CD14-positive monocyte (primary cell): ENCODE results near the gene UBASH3B. TPM values are rescaled to one million over a fixed set of nuclear protein-coding genes. Genes with fewer than 3 reads are reported as not detected.

ENCODE experiments used
- DNase-seq, 3 donors: peaks; one replicate each; pipeline ENCODE4 v3.0.0-alpha.2; 2011 to 2022
- H2AFZ ChIP-seq: 2 replicates; pipeline ENCODE4 v1.6.0; 2012; ENCODE audit warnings: mild to moderate bottlenecking, low read depth, low read length, inconsistent platforms; ENCODE audit not compliant: insufficient read depth, poor library complexity, severe bottlenecking
- H3K27ac ChIP-seq, 2 donors: 1 replicate in 1 of 2; 2 replicates in 1 of 2; pipeline ENCODE4 v1.5.1; 2012 to 2013; ENCODE audit warnings: low read length in 2 of 2, control low read depth in 1 of 2, inconsistent platforms in 1 of 2, low read depth in 1 of 2, mild to moderate bottlenecking in 1 of 2
- H3K27me3 ChIP-seq, 2 donors: one replicate each; pipeline versions ENCODE4 v1.6.0 to v1.6.1; 2011 to 2013; ENCODE audit warnings: low read length in 2 of 2; ENCODE audit not compliant: control insufficient read depth in 2 of 2, insufficient read depth in 2 of 2
- H3K36me3 ChIP-seq, 2 donors: replicated peaks in 1 of 2; 1 replicate in 1 of 2; 2 replicates in 1 of 2; pipeline versions ENCODE4 v1.5.1 to v1.6.1; 2012 to 2013; ENCODE audit warnings: low read length in 2 of 2, control low read depth in 1 of 2, inconsistent platforms in 1 of 2, mild to moderate bottlenecking in 1 of 2; ENCODE audit not compliant: insufficient read depth in 2 of 2, control insufficient read depth in 1 of 2
- H3K4me1 ChIP-seq, 2 donors: 1 replicate in 1 of 2; 2 replicates in 1 of 2; pipeline versions ENCODE4 v1.5.1 to v1.6.1; 2012 to 2013; ENCODE audit warnings: low read length in 2 of 2, control low read depth in 1 of 2, inconsistent platforms in 1 of 2, mild to moderate bottlenecking in 1 of 2, moderate library complexity in 1 of 2; ENCODE audit not compliant: insufficient read depth in 2 of 2, control insufficient read depth in 1 of 2
- H3K4me2 ChIP-seq: replicated peaks from 2 replicates; pipeline ENCODE3; 2012; ENCODE audit warnings: low read length, moderate library complexity, mild to moderate bottlenecking; ENCODE audit not compliant: poor library complexity, severe bottlenecking; ENCODE audit errors: extremely low read depth
- H3K4me3 ChIP-seq, 3 experiments: fragments of 200-600 bp in 1 of 3; sonication (generic) in 1 of 3; replicated peaks in 1 of 3; 1 replicate in 2 of 3; 2 replicates in 1 of 3; pipeline ENCODE4 v1.5.1; 2011 to 2013; ENCODE audit warnings: low read length in 3 of 3, mild to moderate bottlenecking in 3 of 3, control low read depth in 2 of 3, low read depth in 2 of 3, inconsistent platforms in 1 of 3, moderate library complexity in 1 of 3
- H3K79me2 ChIP-seq: 2 replicates; pipeline ENCODE4 v1.6.0; 2012; ENCODE audit warnings: mild to moderate bottlenecking, control low read depth, inconsistent platforms, low read length, moderate library complexity; ENCODE audit not compliant: insufficient read depth
- H3K9ac ChIP-seq: 2 replicates; pipeline ENCODE4 v1.6.0; 2017; ENCODE audit warnings: low read length, mild to moderate bottlenecking; ENCODE audit not compliant: insufficient read depth, poor library complexity, severe bottlenecking
- H3K9me3 ChIP-seq, 2 donors: replicated peaks in 1 of 2; 1 replicate in 1 of 2; 2 replicates in 1 of 2; pipeline versions ENCODE4 v1.5.1 to v1.6.1; 2012 to 2013; ENCODE audit warnings: low read length in 2 of 2, control low read depth in 1 of 2; ENCODE audit not compliant: control insufficient read depth in 1 of 2, insufficient read depth in 1 of 2
- H4K20me1 ChIP-seq: 2 replicates; pipeline ENCODE4 v1.6.0; 2012; ENCODE audit warnings: mild to moderate bottlenecking, low read length, control low read depth, moderate library complexity; ENCODE audit not compliant: insufficient read depth
- H3K27ac Mint-ChIP-seq, 7 donors: one replicate each; pipeline ENCODE4 v1.8.0; 2020; ENCODE audit warnings: mild to moderate bottlenecking in 7 of 7, mixed read lengths in 7 of 7, moderate library complexity in 6 of 7, inconsistent platforms in 2 of 7
- H3K27me3 Mint-ChIP-seq, 3 donors: one replicate each; pipeline ENCODE4 v1.8.0; 2021 to 2022; ENCODE audit warnings: low read depth in 3 of 3, mild to moderate bottlenecking in 3 of 3, mixed read lengths in 3 of 3, moderate library complexity in 3 of 3, inconsistent platforms in 1 of 3
- H3K36me3 Mint-ChIP-seq, 2 donors: one replicate each; pipeline ENCODE4 v1.8.0; 2020; ENCODE audit warnings: mixed read lengths in 2 of 2, inconsistent platforms in 1 of 2, mild to moderate bottlenecking in 1 of 2
- H3K4me1 Mint-ChIP-seq: one replicate; pipeline ENCODE4 v1.8.0; 2020; ENCODE audit warnings: mild to moderate bottlenecking, mixed read lengths
- H3K4me3 Mint-ChIP-seq, 2 donors: one replicate each; pipeline ENCODE4 v1.8.0; 2020; ENCODE audit warnings: mild to moderate bottlenecking in 2 of 2, mixed read lengths in 2 of 2, moderate library complexity in 1 of 2
- H3K9me3 Mint-ChIP-seq, 7 donors: one replicate each; pipeline ENCODE4 v1.8.0; 2020 to 2022; ENCODE audit warnings: mixed read lengths in 7 of 7, mild to moderate bottlenecking in 6 of 7, moderate library complexity in 6 of 7, inconsistent platforms in 2 of 7
- CTCF ChIP-seq: fragments of 200-600 bp; IDR thresholded peaks from one replicate; pipeline ENCODE4 v1.8.0; 2022; ENCODE audit warnings: antibody characterized with exemption, mild to moderate bottlenecking
- WGBS: methylation state at CpG from one replicate; pipeline ENCODE4 v1.1.5; 2013; ENCODE audit warnings: missing lambda C conversion rate; ENCODE audit not compliant: insufficient coverage; 5-methylcytosine and 5-hydroxymethylcytosine counted together
- intact Hi-C, 2 donors: fragments of 100-400 bp; cut with micrococcal nuclease; formaldehyde crosslinking; loops; one replicate each; pipeline versions ENCODE4 v1.15.0 to v1.15.1; 2023
- polyA plus RNA-seq, 3 donors: library from polyadenylated mRNA; depleted of rRNA in 1 of 3; unstranded in 2 of 3; stranded (reverse) in 1 of 3; fragments of 300-500 nt in 2 of 3; fragments of >200 nt in 1 of 3; fragmentation: Illumina TruSeq in 2 of 3; gene quantifications; 1 replicate in 2 of 3; 2 replicates in 1 of 3; pipeline ENCODE4 v1.2.3, GENCODE V29; 2012 to 2021

UBASH3B gene
- polyA plus RNA-seq, 3 donors = 3.3 to 13.5 (median 7.1) TPM

- H3K4me2 ChIP-seq = no peak overlapping the region
- H3K27me3 ChIP-seq = no peaks in the 10 kb centered on the region
- Mint-ChIP-seq H3K9me3 (no peaks in the 10 kb centered on the region), H3K36me3 (peaks cover 54 to 71% of the 10 kb centered on the region in 2 donors), H3K4me3 (no peak overlapping the region), H3K27me3 (no peaks in the 10 kb centered on the region), H3K4me1 (peaks cover 10% of the 10 kb centered on the region), H3K27ac (peak overlapping the region in 1 of 7 donors; percentile 12)
- H3K4me3 ChIP-seq = no peak overlapping the region
- H3K79me2 ChIP-seq = no peaks in the 10 kb centered on the region
- DNase-seq = no peak
- H4K20me1 ChIP-seq = no peaks in the 10 kb centered on the region
- intact Hi-C loops = no loop called here
- WGBS = no CpG with 5 or more reads among the region's 3 CpGs
- no peak overlapping the region for H3K9ac ChIP-seq
- no peak overlapping the region for H3K27ac ChIP-seq
- H3K4me1 ChIP-seq = peaks cover 0 to 8% of the 10 kb centered on the region in 2 donors
- H3K36me3 ChIP-seq = peaks cover 39 to 69% of the 10 kb centered on the region in 2 donors
- no peaks in the 10 kb centered on the region for H3K9me3 ChIP-seq
- H2AFZ ChIP-seq = no peak overlapping the region
- no peak for TF ChIP-seq CTCF
Measured at GRCh38 chr11:122809866-122810265, 154.3 kb downstream of the UBASH3B start.

GRCh38 chr11:122811721-122812120 is 156.2 kb downstream of the UBASH3B start:
- Mint-ChIP-seq H3K4me3 (no peak overlapping the region), H3K4me1 (peaks cover 10% of the 10 kb centered on the region), H3K9me3 (no peaks in the 10 kb centered on the region), H3K36me3 (peaks cover 39 to 54% of the 10 kb centered on the region in 2 donors), H3K27ac (no peak overlapping the region), H3K27me3 (peaks cover 0 to 1% (median 0%) of the 10 kb centered on the region in 3 donors)
- no peak for TF ChIP-seq CTCF
- H3K4me2 ChIP-seq = no peak overlapping the region
- H3K79me2 ChIP-seq = no peaks in the 10 kb centered on the region
- no peak overlapping the region for H3K27ac ChIP-seq
- no peaks in the 10 kb centered on the region for H3K9me3 ChIP-seq
- peaks cover 29 to 55% of the 10 kb centered on the region in 2 donors for H3K36me3 ChIP-seq
- H3K27me3 ChIP-seq = no peaks in the 10 kb centered on the region
- no CpG with 5 or more reads among the region's 2 CpGs for WGBS
- intact Hi-C loops = no loop called here
- no peak overlapping the region for H3K9ac ChIP-seq
- no peaks in the 10 kb centered on the region for H4K20me1 ChIP-seq
- H3K4me3 ChIP-seq = no peak overlapping the region
- H2AFZ ChIP-seq = no peak overlapping the region
- DNase-seq = no peak
- peaks cover 0 to 8% of the 10 kb centered on the region in 2 donors for H3K4me1 ChIP-seq
